ENCODE data around the gene RAB25.

Gene RAB25

DNA sequence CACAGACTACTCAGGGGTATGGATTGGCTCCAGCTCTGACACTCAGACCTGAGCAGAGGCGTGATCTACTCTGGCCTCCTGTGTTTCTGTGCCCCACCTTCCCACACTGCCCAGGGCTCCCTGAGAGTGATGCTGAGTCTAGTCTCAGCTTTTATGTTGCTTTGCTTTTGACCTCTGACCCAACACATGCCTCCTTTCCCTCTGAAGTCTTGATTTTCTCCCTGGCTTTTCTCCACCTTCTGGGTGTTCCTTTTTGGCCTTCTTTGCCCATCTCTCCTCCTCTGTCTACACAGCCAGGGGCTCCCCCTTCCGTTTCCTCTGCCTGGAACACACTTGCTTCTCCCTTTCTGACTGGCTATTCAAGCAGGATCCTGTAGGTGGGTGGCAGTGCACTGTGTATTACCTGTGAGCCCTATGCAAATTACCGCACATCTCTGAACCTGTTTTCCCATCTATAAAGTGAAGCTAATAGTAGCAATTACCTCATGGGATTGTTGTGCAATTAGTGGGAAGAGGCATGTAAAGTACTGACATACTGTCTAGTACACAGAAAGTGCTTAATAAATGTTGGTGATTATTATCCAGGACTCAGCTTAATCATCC, 35.0 kb downstream of the RAB25 start:
- Mint-ChIP-seq H3K4me3 (no peak overlapping the region), H3K9me3 (no peaks in the 10 kb centered on the region), H3K27ac (no peak overlapping the region), H3K27me3 (ENCODE audit: low read depth) (peaks cover 3% of the 10 kb centered on the region), H3K4me1 (ENCODE audit: low read depth) (peaks cover 35% of the 10 kb centered on the region), H3K36me3 (ENCODE audit: low read depth) (no peaks in the 10 kb centered on the region)
- no peak for DNase-seq (ENCODE audit: low spot score)

DNA sequence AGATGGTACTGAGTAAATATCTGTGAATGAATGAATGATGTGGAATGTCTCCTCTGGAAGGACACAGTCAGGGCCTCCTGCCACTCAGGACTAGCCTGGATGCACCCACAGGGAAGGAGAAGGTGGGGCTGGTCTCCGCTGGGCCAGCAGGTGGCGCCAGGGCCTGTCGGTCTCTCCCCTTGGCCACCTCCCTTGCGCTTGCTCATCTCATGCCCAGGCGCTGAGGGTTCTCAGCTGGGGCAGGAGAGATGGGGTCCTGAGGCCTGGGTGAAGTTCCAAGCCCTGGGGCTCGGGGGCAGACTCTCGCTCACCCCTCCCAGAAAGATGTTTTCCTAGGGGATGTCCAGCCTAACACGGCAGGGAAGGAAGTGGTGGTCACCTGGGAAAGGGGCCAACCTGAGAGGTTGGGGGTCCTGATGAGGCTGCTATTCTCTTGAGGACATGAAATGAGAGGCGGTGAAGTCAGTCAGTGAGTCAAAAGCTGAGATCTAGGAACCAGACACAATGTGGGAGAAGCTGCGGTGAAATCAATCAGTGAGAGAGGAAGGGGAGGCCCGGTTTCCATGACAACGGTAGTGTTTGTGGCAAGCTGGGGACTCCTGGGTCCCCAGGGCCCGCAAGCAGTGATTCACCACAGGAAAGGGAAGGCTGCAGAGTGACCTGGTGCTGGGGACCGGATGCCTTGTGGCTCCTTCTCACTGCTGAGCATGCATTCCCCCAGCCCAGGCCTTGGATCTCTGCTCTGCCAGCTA, 35.9 kb downstream of the RAB25 start:
- H3K27me3 Mint-ChIP-seq (ENCODE audit: low read depth) = peaks cover 5% of the 10 kb centered on the region
- H3K4me1 Mint-ChIP-seq (ENCODE audit: low read depth) = peaks cover 39% of the 10 kb centered on the region
- H3K36me3 Mint-ChIP-seq (ENCODE audit: low read depth) = no peaks in the 10 kb centered on the region
- H3K9me3 Mint-ChIP-seq = no peaks in the 10 kb centered on the region
- H3K27ac Mint-ChIP-seq = peak overlapping the region; percentile 75
- peak; percentile 89 for DNase-seq (ENCODE audit: low spot score)
- peak overlapping the region; percentile 73 for H3K4me3 Mint-ChIP-seq

DNA sequence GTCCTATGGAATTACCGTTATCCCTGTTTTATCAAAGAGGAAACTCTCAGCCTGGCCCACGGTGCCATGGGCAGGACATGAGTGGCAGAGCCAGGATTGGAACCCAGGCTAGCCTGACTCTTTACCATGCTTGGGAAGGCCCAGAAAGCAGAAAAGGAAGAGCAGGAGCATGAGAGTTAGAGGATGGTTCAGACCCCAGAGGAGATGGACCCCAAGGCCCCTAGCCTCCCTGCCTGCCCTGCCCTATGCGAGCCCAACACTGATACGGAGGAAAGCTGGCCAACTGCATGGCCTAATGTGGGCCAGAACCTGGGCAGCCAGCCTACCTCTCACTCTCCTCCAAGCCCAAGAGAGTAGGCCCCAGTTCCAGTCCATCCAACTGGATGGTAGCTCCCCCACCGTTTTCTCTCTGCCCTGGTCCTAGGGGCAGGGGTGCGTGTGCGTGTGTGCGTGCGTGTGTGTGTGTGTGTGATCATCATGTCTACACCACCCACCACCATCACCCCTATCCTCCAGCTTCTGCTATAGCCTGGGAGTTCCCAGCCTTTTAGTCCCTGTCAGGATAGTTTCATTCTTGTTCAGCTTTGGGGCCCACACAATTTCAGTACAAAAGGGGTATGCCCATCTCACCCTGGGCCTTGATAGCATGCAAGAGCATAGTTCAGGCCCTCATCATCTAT, 36.7 kb downstream of the RAB25 start:
- Mint-ChIP-seq H3K4me1 (ENCODE audit: low read depth) (peaks cover 39% of the 10 kb centered on the region), H3K36me3 (ENCODE audit: low read depth) (no peaks in the 10 kb centered on the region), H3K4me3 (no peak overlapping the region), H3K9me3 (no peaks in the 10 kb centered on the region), H3K27ac (peak overlapping the region; percentile 75), H3K27me3 (ENCODE audit: low read depth) (peaks cover 5% of the 10 kb centered on the region)
- peak; percentile 78 for DNase-seq (ENCODE audit: low spot score)

DNA sequence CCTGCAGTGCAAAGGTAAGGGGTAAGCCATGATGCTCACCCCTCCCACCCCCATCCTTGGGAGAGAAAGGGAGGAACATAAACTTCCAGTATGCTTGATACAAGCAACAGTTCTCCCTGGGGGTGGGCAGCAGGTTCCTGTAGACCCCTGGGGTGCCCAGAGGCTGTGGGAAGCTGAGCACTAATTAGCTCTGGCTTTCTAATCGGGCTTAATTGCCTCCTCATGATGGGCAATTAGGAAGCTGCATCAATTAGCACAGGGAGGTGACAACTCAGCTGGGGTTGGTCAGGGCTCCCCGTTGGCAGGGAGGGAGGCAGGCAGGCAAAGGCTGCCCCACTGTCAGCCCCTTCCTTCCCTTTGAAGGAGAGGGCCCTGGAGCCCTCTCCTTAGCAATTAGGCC, 37.8 kb downstream of the RAB25 start:
- H3K4me1 Mint-ChIP-seq (ENCODE audit: low read depth) = peaks cover 47% of the 10 kb centered on the region
- no peak for DNase-seq (ENCODE audit: low spot score)
- H3K27me3 Mint-ChIP-seq (ENCODE audit: low read depth) = peaks cover 6% of the 10 kb centered on the region
- no peak overlapping the region for H3K27ac Mint-ChIP-seq
- H3K36me3 Mint-ChIP-seq (ENCODE audit: low read depth) = no peaks in the 10 kb centered on the region
- no peaks in the 10 kb centered on the region for H3K9me3 Mint-ChIP-seq
- H3K4me3 Mint-ChIP-seq = no peak overlapping the region

DNA sequence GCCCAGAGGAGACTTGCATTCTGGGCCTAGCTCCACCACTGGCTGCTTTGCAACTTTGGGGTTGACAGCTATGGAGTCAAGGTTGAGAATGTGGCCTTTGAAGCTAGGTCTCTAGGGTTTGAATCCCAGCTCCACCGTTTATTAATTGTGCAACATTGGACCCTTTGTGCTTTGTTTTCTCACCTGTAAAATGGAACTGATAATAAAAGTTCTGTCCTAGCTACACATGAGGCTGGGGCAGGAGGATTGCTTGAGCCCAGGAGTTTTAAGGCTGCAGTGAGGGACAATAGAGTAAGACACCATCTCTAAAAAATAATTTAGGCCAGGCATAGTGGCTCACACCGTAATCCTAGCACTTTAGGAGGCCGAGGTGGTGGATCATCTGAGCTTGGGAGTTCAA, 38.3 kb downstream of the RAB25 start:
- no peak for DNase-seq (ENCODE audit: low spot score)
- no peak overlapping the region for H3K27ac Mint-ChIP-seq
- no peak overlapping the region for H3K4me3 Mint-ChIP-seq
- no peaks in the 10 kb centered on the region for H3K9me3 Mint-ChIP-seq
- peaks cover 51% of the 10 kb centered on the region for H3K4me1 Mint-ChIP-seq (ENCODE audit: low read depth)
- no peaks in the 10 kb centered on the region for H3K36me3 Mint-ChIP-seq (ENCODE audit: low read depth)
- H3K27me3 Mint-ChIP-seq (ENCODE audit: low read depth) = peaks cover 5% of the 10 kb centered on the region

DNA sequence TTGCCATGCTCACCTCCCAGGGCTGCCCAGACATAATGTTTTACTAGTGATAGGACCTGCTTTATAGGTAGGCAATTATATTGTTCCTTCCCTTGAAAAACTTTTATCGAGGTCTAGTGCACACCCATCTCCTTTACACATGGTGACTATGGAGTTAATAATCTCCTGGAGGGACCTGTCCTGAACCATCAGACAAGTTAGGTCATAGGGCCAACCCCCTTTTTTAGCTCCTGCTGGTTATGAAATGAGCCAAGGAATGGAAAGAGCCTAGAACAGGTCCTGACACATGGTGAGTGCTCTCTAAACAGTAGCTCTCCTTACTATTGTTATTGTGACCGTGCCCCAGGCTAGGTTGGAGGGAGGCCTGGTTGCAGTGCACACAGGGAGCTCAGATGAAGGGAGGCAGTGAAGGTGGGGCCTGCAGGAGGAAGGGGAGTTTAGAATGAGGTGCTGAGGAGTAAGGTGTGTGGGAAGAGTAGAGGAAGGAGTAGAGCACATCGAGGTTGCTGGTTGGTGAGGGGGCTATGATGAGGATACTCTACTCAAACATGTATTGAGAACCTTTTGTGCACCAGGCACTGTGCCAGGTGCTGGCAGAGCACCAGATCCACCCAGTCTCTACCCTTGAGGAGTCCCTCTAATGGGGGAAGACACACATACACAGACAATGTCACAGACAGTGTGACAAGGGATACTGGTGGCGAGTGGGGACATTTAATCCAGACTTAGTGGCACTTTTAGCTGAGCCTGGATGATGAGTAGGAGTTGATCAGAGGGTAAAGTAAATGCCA, 39.4 kb downstream of the RAB25 start:
- Mint-ChIP-seq H3K36me3 (ENCODE audit: low read depth) (no peaks in the 10 kb centered on the region), H3K27ac (no peak overlapping the region), H3K9me3 (no peaks in the 10 kb centered on the region), H3K4me3 (no peak overlapping the region), H3K27me3 (ENCODE audit: low read depth) (peaks cover 5% of the 10 kb centered on the region), H3K4me1 (ENCODE audit: low read depth) (peaks cover 59% of the 10 kb centered on the region)
- no peak for DNase-seq (ENCODE audit: low spot score)

DNA sequence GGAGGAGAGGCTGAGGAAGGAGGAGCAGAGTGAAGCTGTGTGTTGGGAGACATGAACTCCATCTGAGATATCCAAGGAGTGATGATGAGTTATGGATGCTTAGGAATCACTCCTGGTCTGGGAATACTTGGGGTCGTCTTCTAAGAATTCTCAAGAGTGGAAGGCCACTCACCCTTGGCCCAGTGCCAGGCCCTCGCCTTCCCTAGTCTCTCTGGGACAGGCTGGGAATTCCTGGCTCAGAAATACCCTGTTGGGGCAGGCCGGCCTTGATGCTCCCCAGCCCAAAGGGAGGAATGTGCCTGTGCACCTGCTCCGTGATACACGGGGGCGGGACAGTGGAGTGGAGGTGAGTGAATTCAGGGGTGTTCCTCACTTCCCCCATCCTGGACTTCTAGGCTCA, 40.9 kb downstream of the RAB25 start:
- no peaks in the 10 kb centered on the region for H3K9me3 Mint-ChIP-seq
- peaks cover 5% of the 10 kb centered on the region for H3K27me3 Mint-ChIP-seq (ENCODE audit: low read depth)
- peaks cover 57% of the 10 kb centered on the region for H3K4me1 Mint-ChIP-seq (ENCODE audit: low read depth)
- H3K36me3 Mint-ChIP-seq (ENCODE audit: low read depth) = no peaks in the 10 kb centered on the region
- DNase-seq (ENCODE audit: low spot score) = no peak
- no peak overlapping the region for H3K4me3 Mint-ChIP-seq
- no peak overlapping the region for H3K27ac Mint-ChIP-seq

DNA sequence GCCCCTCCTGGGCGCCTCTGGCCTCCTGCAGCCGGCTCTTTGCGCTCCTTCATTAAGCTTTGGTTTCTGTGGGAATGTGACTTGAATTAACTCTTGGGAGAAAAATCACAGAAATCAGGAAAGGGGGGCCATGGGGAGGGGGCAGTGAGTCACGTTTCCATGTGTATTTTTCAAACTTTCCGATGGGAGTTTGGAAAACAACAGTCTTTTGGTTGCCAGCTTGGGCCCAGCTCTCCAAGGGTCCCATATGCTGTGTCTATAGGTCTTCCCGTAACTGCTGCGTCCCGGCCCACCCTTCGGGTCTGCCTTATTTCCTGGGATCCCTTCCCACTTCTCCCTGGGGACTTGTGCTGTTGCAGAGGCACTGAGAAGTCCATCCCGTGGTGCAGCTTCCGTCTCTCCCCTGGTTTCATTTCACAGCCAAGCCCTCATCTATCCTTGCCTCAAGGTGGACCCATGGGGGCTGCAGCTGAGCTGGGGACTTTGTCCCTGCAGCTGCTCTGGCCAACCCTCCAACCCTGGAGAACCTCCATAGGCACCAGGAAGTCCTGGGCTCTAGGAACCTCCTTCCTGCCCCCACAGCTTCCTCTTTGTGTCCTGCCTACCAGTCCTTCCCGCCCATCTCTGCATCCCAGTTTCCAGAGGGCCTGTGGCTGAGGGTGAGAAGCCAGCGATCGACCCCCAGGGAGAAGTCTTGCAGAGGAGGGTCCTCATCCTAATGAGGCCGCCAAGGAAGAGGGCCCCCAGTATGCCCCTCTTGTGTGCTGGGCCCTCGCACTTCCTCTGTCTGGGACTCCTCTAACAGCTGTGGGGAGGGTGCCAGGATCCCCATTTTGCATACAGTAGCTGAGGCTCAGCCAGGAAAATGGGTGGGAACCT, 41.9 kb downstream of the RAB25 start:
- peaks cover 53% of the 10 kb centered on the region for H3K4me1 Mint-ChIP-seq (ENCODE audit: low read depth)

DNA sequence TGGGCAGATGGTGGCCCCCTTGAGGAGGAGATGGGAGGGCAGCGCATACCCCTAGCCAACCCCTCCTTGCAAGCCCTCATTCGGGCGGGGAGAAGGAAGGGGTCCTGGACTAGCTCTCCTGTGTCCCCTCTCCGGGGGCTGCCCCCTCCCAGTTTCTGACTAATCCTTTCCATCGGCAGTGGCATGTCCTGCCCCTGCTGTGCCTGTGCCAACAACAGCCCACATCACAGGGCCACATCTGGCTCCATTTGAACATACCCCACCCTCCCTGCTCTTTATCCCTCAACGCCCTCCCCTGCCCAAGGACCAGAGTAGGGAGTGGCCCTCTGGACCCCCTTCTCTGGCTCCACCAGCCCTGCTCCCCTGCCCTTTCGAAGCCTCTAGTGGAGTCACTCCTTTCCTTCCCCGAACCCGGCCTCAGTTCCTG, 42.6 kb downstream of the RAB25 start:
- H3K27ac Mint-ChIP-seq = peak overlapping the region; percentile 72
- H3K4me1 Mint-ChIP-seq (ENCODE audit: low read depth) = peaks cover 47% of the 10 kb centered on the region
- H3K9me3 Mint-ChIP-seq = no peaks in the 10 kb centered on the region
- H3K36me3 Mint-ChIP-seq (ENCODE audit: low read depth) = no peaks in the 10 kb centered on the region
- no peak overlapping the region for H3K4me3 Mint-ChIP-seq
- no peak for DNase-seq (ENCODE audit: low spot score)
- peaks cover 5% of the 10 kb centered on the region for H3K27me3 Mint-ChIP-seq (ENCODE audit: low read depth)

More for the DNA sequence above, 41.9 kb downstream of the RAB25 start:
- Mint-ChIP-seq H3K27me3 (ENCODE audit: low read depth) (peaks cover 5% of the 10 kb centered on the region), H3K4me3 (no peak overlapping the region), H3K27ac (peak overlapping the region; percentile 13), H3K9me3 (no peaks in the 10 kb centered on the region), H3K36me3 (ENCODE audit: low read depth) (no peaks in the 10 kb centered on the region)
- DNase-seq (ENCODE audit: low spot score) = no peak

DNA sequence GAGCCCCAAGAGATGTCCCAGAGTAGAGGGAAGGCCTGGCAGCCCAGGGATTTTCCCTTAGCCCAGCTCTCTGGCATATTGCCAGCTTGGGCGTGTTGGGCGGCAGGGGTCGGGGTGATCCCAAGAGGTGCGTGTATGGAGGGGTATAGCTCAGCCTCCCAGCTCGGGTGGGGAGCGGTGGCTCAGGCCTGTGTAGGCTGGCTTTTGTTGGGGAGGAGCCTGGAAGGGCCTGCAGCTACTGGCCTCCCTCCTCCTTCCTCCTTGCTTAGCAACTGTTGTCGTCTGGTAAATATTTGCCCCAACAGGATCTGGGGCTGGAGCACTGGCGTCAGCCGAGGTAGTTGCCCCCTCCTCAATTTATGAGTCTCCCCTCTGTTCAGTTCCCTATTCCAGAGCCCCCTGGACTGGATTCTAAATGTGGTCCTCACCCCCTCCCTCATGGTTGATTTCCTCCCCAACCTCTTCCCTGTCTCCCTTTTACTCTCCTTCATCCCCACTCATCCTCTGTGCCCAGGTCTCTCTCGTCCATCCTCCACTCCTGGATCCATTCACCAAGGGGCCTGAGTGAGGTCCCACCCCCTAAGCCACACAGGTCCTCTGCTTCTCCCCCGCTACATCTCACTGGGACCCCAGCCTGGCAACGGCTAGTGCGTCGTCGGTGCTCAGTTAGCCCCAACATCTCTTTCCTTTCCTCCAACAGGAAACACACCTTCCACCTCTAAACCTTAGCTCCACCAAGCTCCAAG, 43.3 kb downstream of the RAB25 start:
- peaks cover 46% of the 10 kb centered on the region for H3K4me1 Mint-ChIP-seq (ENCODE audit: low read depth)
- no peak for DNase-seq (ENCODE audit: low spot score)
- H3K27ac Mint-ChIP-seq = peak overlapping the region; percentile 72
- H3K9me3 Mint-ChIP-seq = no peaks in the 10 kb centered on the region
- no peak overlapping the region for H3K4me3 Mint-ChIP-seq
- peaks cover 5% of the 10 kb centered on the region for H3K27me3 Mint-ChIP-seq (ENCODE audit: low read depth)
- H3K36me3 Mint-ChIP-seq (ENCODE audit: low read depth) = no peaks in the 10 kb centered on the region

DNA sequence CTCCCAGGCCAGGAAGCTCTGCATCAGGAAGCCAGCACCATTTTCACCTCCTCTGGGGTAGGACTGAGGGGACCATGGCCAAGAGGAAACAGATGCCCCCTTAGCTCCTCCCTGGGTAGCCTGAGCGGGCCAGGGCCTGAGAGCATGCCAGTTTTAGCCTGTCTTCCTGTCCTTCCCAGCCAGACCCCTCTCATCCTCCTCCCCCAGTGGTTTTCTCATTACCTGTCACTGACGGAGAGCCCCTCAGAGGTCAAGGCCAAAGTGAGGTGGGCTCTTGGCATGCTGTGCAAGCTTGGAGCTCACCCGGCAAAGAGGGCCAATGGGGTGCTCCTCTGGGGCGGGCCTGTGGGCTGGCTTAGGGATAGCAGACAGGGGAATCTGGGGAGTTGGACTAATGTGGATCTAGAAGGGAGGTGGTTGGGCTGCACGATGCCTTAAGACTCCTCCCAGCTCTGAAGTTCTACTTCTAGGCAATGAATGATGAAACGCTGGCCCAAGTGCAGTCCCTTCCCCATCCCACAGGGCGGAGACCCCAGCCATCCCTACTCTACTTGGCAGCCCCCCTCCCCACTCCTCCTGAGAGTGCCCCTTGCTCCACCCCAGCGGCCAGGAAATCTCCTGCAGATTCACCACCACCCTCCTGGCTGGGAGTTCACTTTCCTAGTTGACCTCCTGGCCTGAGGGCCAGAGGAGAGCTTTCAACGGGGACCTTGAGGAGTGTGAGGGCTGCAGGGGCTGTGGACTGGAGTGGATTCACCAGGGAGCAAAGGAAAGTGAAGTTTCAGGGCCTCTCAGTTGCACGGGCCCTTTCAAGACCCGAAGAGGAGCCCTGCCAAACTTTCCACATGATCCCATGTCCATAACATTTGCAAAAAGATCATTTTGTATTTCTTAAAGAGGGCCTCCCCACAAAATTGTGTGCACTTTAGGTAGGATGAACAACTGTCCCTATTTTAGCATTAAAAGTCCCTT, 44.2 kb downstream of the RAB25 start:
- Mint-ChIP-seq H3K9me3 (no peaks in the 10 kb centered on the region), H3K4me1 (ENCODE audit: low read depth) (peaks cover 46% of the 10 kb centered on the region), H3K27ac (peak overlapping the region; percentile 84), H3K4me3 (peak overlapping the region; percentile 63), H3K27me3 (ENCODE audit: low read depth) (peaks cover 5% of the 10 kb centered on the region), H3K36me3 (ENCODE audit: low read depth) (no peaks in the 10 kb centered on the region)
- DNase-seq (ENCODE audit: low spot score) = no peak
